Right ventricle myocardium superior (tissue), 1 donor: ENCODE measurements around the gene UBE2S. TPM values are rescaled to one million over a fixed set of nuclear protein-coding genes. Genes with fewer than 3 reads are reported as not detected.

Experiments used
- ATAC-seq: fragments of 200-7000 bp; cut with Tn5 transposase; one replicate; pipeline ENCODE4 v1.9.1; 2020; ENCODE audit warnings: mild to moderate bottlenecking; ENCODE audit not compliant: poor library complexity
- DNase-seq: peaks from one replicate; pipeline ENCODE4 v3.0.0-alpha.2; 2020
- intact Hi-C: fragments of 100-400 bp; cut with DNase I; formaldehyde crosslinking; loops from one replicate; pipeline ENCODE4 v1.11.2; 2022
- total RNA-seq: library from RNA; stranded (reverse); fragmentation: NEBNext Ultra II Directional; extraction: Animal tissue kit (Norgen Biotek cat#: 25700); gene quantifications from one replicate; pipeline ENCODE4 v1.2.1, GENCODE V29; 2021
- donor health status: DM: no; HTN: yes; CAD: no; lungs with severe emphysema.

Gene UBE2S
- total RNA-seq, 1 donor from 2014 or later = 22.6 TPM

- no peak for DNase-seq
- intact Hi-C loops = no loop called here
These were observed 17.9 kb downstream of the UBE2S start for GRCh38 chr19:55389386-55390317.

DNA sequence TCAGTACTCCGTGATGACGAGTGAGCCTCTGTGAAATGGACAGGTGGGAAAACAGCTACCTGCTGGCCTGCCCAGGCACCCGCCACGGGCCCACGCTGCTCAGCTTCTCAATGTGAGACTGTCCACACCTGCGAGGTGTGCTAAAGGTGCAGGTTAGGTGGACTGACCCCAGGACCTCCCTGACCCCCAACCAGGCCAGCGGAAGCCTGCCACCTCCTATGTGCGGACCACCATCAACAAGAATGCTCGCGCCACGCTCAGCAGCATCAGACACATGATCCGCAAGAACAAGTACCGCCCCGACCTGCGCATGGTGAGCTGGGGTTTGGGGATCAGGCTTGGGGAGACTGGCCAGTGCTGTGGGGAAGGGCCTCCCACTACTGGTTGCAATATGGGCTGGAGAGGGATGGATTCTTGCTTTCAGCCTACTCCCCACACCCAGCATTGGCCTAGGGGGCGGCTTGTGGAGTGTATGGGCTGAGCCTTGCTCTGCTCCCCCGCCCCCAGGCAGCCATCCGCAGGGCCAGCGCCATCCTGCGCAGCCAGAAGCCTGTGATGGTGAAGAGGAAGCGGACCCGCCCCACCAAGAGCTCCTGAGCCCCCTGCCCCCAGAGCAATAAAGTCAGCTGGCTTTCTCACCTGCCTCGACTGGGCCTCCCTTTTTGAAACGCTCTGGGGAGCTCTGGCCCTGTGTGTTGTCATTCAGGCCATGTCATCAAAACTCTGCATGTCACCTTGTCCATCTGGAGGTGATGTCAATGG, 19.7 kb downstream of the UBE2S start:
- intact Hi-C loops = no loop called here
- ATAC-seq (no peak), DNase-seq (no peak)

More at GRCh38 chr19:55389386-55390317, 17.9 kb downstream of the UBE2S start:
- ATAC-seq = no peak

DNA sequence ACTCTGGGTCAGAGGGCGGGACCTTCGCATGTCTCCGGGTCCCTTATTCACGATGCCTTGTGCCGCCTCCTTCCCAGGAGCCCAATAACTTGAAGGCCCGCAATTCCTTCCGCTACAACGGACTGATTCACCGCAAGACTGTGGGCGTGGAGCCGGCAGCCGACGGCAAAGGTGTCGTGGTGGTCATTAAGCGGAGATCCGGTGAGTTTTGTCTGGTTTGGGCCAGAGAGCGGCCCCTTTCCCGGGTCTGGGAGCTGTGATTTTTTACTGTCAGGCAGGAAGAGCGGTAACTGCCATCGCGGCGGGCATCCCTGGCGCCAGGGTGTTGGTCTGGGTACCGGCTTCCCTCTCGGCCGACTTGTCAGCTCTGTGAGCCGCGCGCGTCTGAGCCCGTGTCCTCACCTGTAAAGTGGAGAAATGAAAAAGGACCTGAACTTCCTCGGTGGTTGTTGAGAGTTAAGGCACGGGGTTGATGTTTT, 21.1 kb downstream of the UBE2S start:
- ATAC-seq (no peak), DNase-seq (no peak)
- intact Hi-C loops = no loop called here

- DNase-seq (peak; percentile 98), ATAC-seq (peak; percentile 93)
- intact Hi-C loops = loop anchor here (2.0 kb wide), 1 partner anchor 47 kb away; the partner anchor contains the start of gene KMT5C
These were observed 21.7 kb downstream of the UBE2S start, which contains the start of gene RPL28 for GRCh38 chr19:55385724-55386492. Gene RPL28 (plus strand): TSS chr19:55385932. CDS start chr19:55386358, 426 bp downstream.

GRCh38 chr19:55384920-55385723, 22.5 kb downstream of the UBE2S start:
- DNase-seq (peak; percentile 99), ATAC-seq (peak; percentile 93)
- intact Hi-C loops = loop anchor here (2.0 to 5.0 kb wide), 2 partner anchors 46 to 83 kb away; partner anchors contain the start of gene KMT5C

- ATAC-seq (no peak), DNase-seq (peak; percentile 52)
- intact Hi-C loops = loop anchor here (2.0 to 5.0 kb wide), 2 partner anchors 46 to 82 kb away; partner anchors contain the start of gene KMT5C
These were observed 23.3 kb downstream of the UBE2S start, which contains the start of gene TMEM238 for GRCh38 chr19:55384131-55384919. Gene TMEM238 (minus strand): TSS chr19:55384292. CDS start chr19:55384259, 33 bp downstream.

DNA sequence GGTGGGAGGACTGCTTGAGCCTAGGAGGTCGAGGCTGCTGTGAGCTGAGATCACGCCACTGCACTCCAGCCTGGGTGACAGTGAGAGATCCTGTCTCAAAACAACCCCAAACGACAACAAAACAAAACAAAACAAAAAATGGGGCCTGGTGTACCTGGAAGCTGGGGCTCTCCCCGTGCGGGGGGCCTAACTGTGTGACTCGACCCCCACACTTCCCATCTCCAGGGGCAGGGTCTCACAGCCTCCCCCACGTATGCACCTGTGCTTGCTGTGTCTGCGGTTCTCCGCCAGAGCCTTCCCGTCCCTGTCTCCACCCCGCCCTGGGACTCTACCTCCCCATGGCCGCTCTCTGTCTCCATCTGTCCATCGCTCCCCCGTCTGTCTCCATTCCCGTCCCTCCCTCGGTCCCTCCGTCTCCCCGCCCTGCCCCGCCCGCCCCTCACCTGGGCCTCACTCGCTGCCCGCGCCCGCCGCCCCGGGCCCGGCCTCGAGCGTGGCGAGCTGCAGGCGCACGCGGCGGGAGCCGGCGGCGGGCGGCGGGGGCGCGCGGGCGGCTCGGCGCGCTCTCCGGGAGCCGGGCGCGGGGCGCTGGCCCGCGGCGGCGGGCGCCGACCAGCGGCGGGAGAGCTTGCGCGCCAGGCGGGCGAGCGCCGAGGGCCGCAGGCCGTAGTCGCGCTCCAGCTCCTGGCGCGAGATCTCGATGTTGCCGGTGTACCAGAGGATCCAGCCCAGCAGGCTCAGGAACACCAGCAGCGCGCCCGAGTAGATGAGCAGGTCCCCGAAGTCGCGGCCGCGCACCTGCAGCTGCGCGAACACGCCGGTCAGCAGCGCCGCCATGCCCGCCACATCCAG, 24.1 kb downstream of the UBE2S start:
- intact Hi-C loops = loop anchor here (2.0 to 5.0 kb wide), 2 partner anchors 45 to 81 kb away; partner anchors contain the start of gene KMT5C
- peak; percentile 76 for DNase-seq
- ATAC-seq = no peak

- no peak for ATAC-seq
- DNase-seq = no peak
- intact Hi-C loops = loop anchor here (5.0 kb wide), 1 partner anchor 80 kb away; no protein-coding TSS in a partner anchor
These were observed 25.0 kb downstream of the UBE2S start for GRCh38 chr19:55382522-55383054.

DNA sequence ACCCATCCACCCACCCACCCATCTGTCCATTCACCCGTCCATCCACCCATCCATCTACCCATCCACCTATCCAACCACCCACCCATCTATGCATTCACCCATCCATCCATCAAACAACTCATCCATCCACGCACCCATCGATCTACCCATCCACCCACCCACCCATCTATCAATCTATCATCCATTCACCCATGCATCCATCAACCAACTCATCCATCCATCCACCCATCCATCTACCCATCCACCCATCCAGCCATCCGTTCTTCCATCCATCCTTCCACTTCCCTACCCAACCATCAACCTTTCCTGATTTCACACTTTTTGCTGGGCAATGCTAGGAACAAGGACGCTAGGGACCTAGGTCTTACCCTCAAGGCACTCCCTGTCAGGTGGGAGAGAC, 25.6 kb downstream of the UBE2S start:
- DNase-seq = no peak
- ATAC-seq = no peak
- intact Hi-C loops = loop anchor here (5.0 kb wide), 1 partner anchor 80 kb away; no protein-coding TSS in a partner anchor

- no peak for DNase-seq
- intact Hi-C loops = no loop called here
- no peak for ATAC-seq
These were observed 28.4 kb downstream of the UBE2S start for GRCh38 chr19:55379174-55379573.

- no peak for ATAC-seq
- DNase-seq = no peak
- intact Hi-C loops = no loop called here
These were observed 30.0 kb downstream of the UBE2S start for GRCh38 chr19:55377356-55378131.

- no peak for ATAC-seq
- intact Hi-C loops = no loop called here
- no peak for DNase-seq
These were observed 31.2 kb downstream of the UBE2S start, which contains the start of gene TMEM190 for GRCh38 chr19:55376241-55376933. Gene TMEM190 (plus strand): TSS chr19:55376826. CDS start chr19:55376854, 28 bp downstream.

DNA sequence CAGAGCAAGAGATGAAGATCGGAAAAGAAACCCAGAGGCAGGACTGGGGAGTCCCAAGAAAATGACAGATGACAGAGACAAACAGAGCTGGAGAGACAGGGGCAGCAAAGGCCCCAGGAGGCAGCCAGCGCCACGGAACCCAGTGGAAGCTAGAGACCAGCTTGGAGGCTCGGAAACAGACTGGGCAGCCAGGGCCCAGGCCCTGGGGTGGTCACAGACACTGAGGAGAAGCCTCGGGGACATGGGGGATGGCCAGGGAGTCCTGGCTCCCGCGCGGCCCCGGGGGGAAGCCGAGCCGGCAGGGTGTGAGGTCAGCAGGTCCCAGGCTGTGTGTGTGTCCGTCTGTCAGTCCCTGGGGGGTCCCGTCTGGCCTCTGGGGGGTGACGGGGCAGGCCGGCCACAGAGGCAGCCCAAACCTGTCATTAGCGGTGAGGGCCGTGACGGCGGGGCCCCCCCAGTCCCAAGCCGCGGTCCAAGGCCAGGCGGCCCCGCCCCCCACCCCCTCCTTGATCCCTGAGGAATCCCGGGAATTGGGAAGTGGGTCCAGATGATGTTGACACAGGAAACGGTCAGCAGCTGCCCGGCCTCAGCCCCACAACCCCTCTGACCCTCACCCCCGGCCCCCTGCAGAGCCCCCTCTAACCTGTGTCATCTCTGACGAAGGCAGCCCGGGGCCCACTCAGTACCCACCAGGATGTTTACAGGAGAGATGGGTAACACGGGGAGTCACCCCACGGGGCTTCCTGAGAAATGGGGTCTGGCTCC, 33.4 kb downstream of the UBE2S start:
- DNase-seq (no peak), ATAC-seq (no peak)
- intact Hi-C loops = no loop called here
